ENCODE measurements around the gene RPRD1B.
A peak's percentile ranks its signal among the peaks of the same experiment; 100 is the strongest.
"Not testable (repeated sequence)": the region's sequence is repeated elsewhere in the genome, so short reads cannot be mapped to it uniquely, and the experiment has no call there.

The RPRD1B gene

GRCh38 chr20:38075161-38075998 lies 41.8 kb downstream of the RPRD1B start:
- no peak for DNase-seq

GRCh38 chr20:38076548-38076947 lies 43.0 kb downstream of the RPRD1B start:
- no peak for DNase-seq

- peak in 1 of 2 donors; percentile 53 for DNase-seq
These were observed 44.5 kb downstream of the RPRD1B start for GRCh38 chr20:38078084-38078483.

GRCh38 chr20:38079353-38079752 lies 45.8 kb downstream of the RPRD1B start:
- no peak for DNase-seq

GRCh38 chr20:38081575-38081974 lies 48.0 kb downstream of the RPRD1B start:
- DNase-seq = no peak

GRCh38 chr20:38082894-38083293 lies 49.3 kb downstream of the RPRD1B start:
- no peak for DNase-seq

GRCh38 chr20:38083338-38084048 lies 49.9 kb downstream of the RPRD1B start:
- DNase-seq = no peak

GRCh38 chr20:38084425-38084951 lies 50.9 kb downstream of the RPRD1B start:
- DNase-seq = no peak

GRCh38 chr20:38085026-38085425 lies 51.5 kb downstream of the RPRD1B start:
- no peak for DNase-seq

- no peak for DNase-seq
These were observed 56.0 kb downstream of the RPRD1B start for GRCh38 chr20:38089500-38089899.

GRCh38 chr20:38090061-38090460 lies 56.5 kb downstream of the RPRD1B start:
- DNase-seq = peak; percentile 34 to 62

GRCh38 chr20:38091441-38092216 lies 58.1 kb downstream of the RPRD1B start:
- peak in 1 of 2 donors; percentile 8 for DNase-seq

GRCh38 chr20:38092260-38092857 lies 58.8 kb downstream of the RPRD1B start:
- DNase-seq = no peak

GRCh38 chr20:38092915-38093314 lies 59.4 kb downstream of the RPRD1B start:
- DNase-seq = no peak

- DNase-seq = no peak
These were observed 60.1 kb downstream of the RPRD1B start for GRCh38 chr20:38093641-38094077.

GRCh38 chr20:38094373-38094891 lies 60.9 kb downstream of the RPRD1B start:
- DNase-seq = peak; percentile 93 to 95

- DNase-seq = peak; percentile 78 to 90
These were observed 61.6 kb downstream of the RPRD1B start for GRCh38 chr20:38095017-38095686.

- DNase-seq = peak in 1 of 2 donors; percentile 29
These were observed 65.4 kb downstream of the RPRD1B start for GRCh38 chr20:38098952-38099351.

- DNase-seq = not testable (repeated sequence)
These were observed 68.7 kb downstream of the RPRD1B start for GRCh38 chr20:38102206-38102605.

- DNase-seq = no peak
These were observed 70.7 kb downstream of the RPRD1B start for GRCh38 chr20:38104285-38104684.

- DNase-seq = no peak
These were observed 72.9 kb downstream of the RPRD1B start for GRCh38 chr20:38106461-38106860.

All from inflammatory macrophage (primary cell).